Hematopoietic multipotent progenitor cell (in vitro differentiated cells): Measurements from ENCODE around the gene ATP2A3. TPM values are rescaled to one million over a fixed set of nuclear protein-coding genes. Genes with fewer than 3 reads are reported as not detected.

ENCODE experiments used
- DNase-seq, 3 donors: peaks; one replicate each; pipeline ENCODE4 v3.0.0-alpha.2; 2011 to 2015; ENCODE audit warnings: low read depth in 2 of 3, low spot score in 2 of 3
- total RNA-seq: library from RNA; depleted of rRNA; stranded (reverse); fragments of >200 nt; gene quantifications from one replicate; pipeline ENCODE4 v1.2.3, GENCODE V29; 2012

Gene ATP2A3
- total RNA-seq, 1 donor = 377 TPM

- DNase-seq = peak in 2 of 3 donors; percentile 75 to 88
These were observed 49.9 kb downstream of the ATP2A3 start for GRCh38 chr17:3914312-3914670.

- peak; percentile 64 to 85 (median 79) for DNase-seq
These were observed 50.5 kb downstream of the ATP2A3 start for GRCh38 chr17:3913531-3914311.

- no peak for DNase-seq
These were observed 51.4 kb downstream of the ATP2A3 start for GRCh38 chr17:3912827-3913226.

GRCh38 chr17:3911271-3912053, 52.8 kb downstream of the ATP2A3 start:
- peak; percentile 30 to 98 (median 95) for DNase-seq

- no peak for DNase-seq
These were observed 53.6 kb downstream of the ATP2A3 start for GRCh38 chr17:3910420-3911270.

- DNase-seq = no peak
These were observed 55.0 kb downstream of the ATP2A3 start for GRCh38 chr17:3909257-3909656.

GRCh38 chr17:3907483-3908216, 56.6 kb downstream of the ATP2A3 start:
- no peak for DNase-seq

- no peak for DNase-seq
These were observed 57.4 kb downstream of the ATP2A3 start for GRCh38 chr17:3906881-3907280.

- no peak for DNase-seq
These were observed 59.2 kb downstream of the ATP2A3 start for GRCh38 chr17:3905017-3905520.

GRCh38 chr17:3904501-3904900, 59.7 kb downstream of the ATP2A3 start:
- no peak for DNase-seq

- no peak for DNase-seq
These were observed 60.4 kb downstream of the ATP2A3 start for GRCh38 chr17:3903881-3904290.

- DNase-seq = no peak
These were observed 61.0 kb downstream of the ATP2A3 start for GRCh38 chr17:3903051-3903825.

- no peak for DNase-seq
These were observed 63.6 kb downstream of the ATP2A3 start for GRCh38 chr17:3900646-3901045.

- DNase-seq = no peak
These were observed 66.5 kb downstream of the ATP2A3 start for GRCh38 chr17:3897731-3898130.

GRCh38 chr17:3896968-3897235, 67.3 kb downstream of the ATP2A3 start:
- no peak for DNase-seq

GRCh38 chr17:3896108-3896967, 67.9 kb downstream of the ATP2A3 start:
- DNase-seq = no peak

GRCh38 chr17:3895354-3895753, 68.9 kb downstream of the ATP2A3 start:
- no peak for DNase-seq

GRCh38 chr17:3894911-3895343, 69.3 kb downstream of the ATP2A3 start:
- DNase-seq = no peak

GRCh38 chr17:3894188-3894587, 70.0 kb downstream of the ATP2A3 start:
- DNase-seq = no peak
